HG03342 (cell line): ENCODE measurements around the gene MRPS34.
A peak's percentile ranks its signal among the peaks of the same experiment; 100 is the strongest.
"Not testable (repeated sequence)": the region's sequence is repeated elsewhere in the genome, so short reads cannot be mapped to it uniquely, and the experiment has no call there.

Source experiments
- ATAC-seq: cut with Tn5 transposase; IDR thresholded peaks from one replicate; pipeline ENCODE4 v1.9.1; 2021; ENCODE audit warnings: mild to moderate bottlenecking, moderate library complexity; ENCODE audit not compliant: unreplicated experiment

The MRPS34 gene

GRCh38 chr16:1772908-1773702, at the start of gene MRPS34:
TSS of gene MRPS34 (minus strand) at chr16:1773134. CDS start at chr16:1773119, 15 bp downstream.
- peak; percentile 51 for ATAC-seq

GRCh38 chr16:1821861-1822611, 49.1 kb upstream of the MRPS34 start:
- no peak for ATAC-seq

- ATAC-seq, result no peak
Measured at GRCh38 chr16:1820946-1821290, 48.0 kb upstream of the MRPS34 start.

GRCh38 chr16:1820096-1820945, 47.4 kb upstream of the MRPS34 start:
- no peak for ATAC-seq

- ATAC-seq, result no peak
Measured at GRCh38 chr16:1819611-1820010, 46.7 kb upstream of the MRPS34 start.

- no peak for ATAC-seq
Measured at GRCh38 chr16:1818873-1819525, 46.1 kb upstream of the MRPS34 start.

- no peak for ATAC-seq
Measured at GRCh38 chr16:1818204-1818872, 45.4 kb upstream of the MRPS34 start.

- ATAC-seq, result no peak
Measured at GRCh38 chr16:1817716-1818115, 44.8 kb upstream of the MRPS34 start.

GRCh38 chr16:1817276-1817589, 44.3 kb upstream of the MRPS34 start:
- ATAC-seq, result no peak

- no peak for ATAC-seq
Measured at GRCh38 chr16:1816396-1817275, 43.7 kb upstream of the MRPS34 start.

GRCh38 chr16:1815461-1815860, 42.5 kb upstream of the MRPS34 start:
- ATAC-seq, result no peak

- ATAC-seq, result no peak
Measured at GRCh38 chr16:1812732-1813163, 39.8 kb upstream of the MRPS34 start.

GRCh38 chr16:1810536-1810935, 37.6 kb upstream of the MRPS34 start:
- no peak for ATAC-seq

- ATAC-seq, result no peak
Measured at GRCh38 chr16:1810106-1810505, 37.2 kb upstream of the MRPS34 start.

GRCh38 chr16:1809281-1809801, 36.4 kb upstream of the MRPS34 start:
- ATAC-seq, result no peak

GRCh38 chr16:1808691-1809090, 35.8 kb upstream of the MRPS34 start:
- ATAC-seq, result no peak

GRCh38 chr16:1807626-1808025, 34.7 kb upstream of the MRPS34 start:
- no peak for ATAC-seq

- no peak for ATAC-seq
Measured at GRCh38 chr16:1800701-1801100, 27.8 kb upstream of the MRPS34 start.

- not testable (repeated sequence) for ATAC-seq
Measured at GRCh38 chr16:1799263-1799662, 26.3 kb upstream of the MRPS34 start.
